Choroid plexus epithelial cell (primary cell): Measurements from ENCODE around the gene TM4SF1.
A peak's percentile ranks its signal among the peaks of the same experiment; 100 is the strongest.
"Not testable (repeated sequence)": the region's sequence is repeated elsewhere in the genome, so short reads cannot be mapped to it uniquely, and the experiment has no call there.

Source experiments
- DNase-seq: peaks from one replicate; pipeline ENCODE4 v3.0.0-alpha.2; 2010; ENCODE audit warnings: low read depth
- H3K4me3 ChIP-seq: 2 replicates; pipeline ENCODE4 v1.5.1; 2011; ENCODE audit warnings: low read depth, mild to moderate bottlenecking, control low read depth, low read length, moderate library complexity
- TF ChIP-seq, protein P1 (sequence below): conservative IDR thresholded peaks from 2 replicates; pipeline ENCODE4 v1.5.1; 2011; ENCODE audit warnings: low read depth, mild to moderate bottlenecking, control low read depth, inconsistent platforms, low read length, moderate library complexity

Gene TM4SF1

DNA sequence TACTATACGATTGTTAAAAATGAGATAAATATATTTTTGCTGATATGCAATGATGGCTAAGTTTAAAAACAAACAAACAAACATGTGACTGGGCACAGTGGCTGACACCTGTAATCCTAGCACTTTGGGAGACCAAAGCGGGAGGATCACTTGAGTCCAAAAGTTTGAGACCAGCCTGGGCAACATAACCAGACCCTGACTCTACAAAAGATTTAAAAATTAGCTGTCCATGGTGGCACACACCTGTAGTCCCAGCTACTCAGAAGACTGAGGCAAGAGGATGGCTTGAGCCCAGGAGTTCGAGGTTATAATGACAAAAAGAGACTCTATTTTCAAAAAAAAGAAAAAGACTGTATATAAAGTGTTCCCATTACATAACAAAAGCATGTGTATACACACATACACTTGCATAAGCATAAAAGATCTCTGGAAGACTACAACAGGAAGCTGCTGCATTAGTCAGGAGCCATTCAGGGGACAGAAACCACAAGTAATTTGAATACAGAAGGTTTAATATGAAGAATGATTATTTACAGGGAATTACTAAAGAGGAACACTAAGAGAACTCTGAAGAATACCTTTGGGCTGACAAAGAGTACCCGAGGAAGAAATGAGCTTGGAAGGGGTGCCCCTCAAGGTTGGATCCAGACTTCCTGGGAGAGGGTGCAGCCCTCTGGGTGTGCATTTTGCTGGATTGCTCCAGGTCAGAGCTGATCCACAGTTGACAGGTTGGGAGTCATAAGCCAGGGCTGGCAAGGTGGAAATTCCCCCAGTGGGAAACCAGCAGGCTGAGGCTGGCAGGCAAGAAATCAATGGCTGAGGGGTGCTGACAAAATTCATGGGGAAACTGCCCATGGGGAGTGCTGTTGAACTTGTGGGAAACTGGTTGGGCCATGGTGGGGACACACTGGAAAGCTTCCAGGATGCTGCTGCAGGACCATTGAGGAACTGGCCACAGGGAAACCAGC lies 34.8 kb downstream of the TM4SF1 start:
- no peak overlapping the region for H3K4me3 ChIP-seq
- TF ChIP-seq, protein P1, sequence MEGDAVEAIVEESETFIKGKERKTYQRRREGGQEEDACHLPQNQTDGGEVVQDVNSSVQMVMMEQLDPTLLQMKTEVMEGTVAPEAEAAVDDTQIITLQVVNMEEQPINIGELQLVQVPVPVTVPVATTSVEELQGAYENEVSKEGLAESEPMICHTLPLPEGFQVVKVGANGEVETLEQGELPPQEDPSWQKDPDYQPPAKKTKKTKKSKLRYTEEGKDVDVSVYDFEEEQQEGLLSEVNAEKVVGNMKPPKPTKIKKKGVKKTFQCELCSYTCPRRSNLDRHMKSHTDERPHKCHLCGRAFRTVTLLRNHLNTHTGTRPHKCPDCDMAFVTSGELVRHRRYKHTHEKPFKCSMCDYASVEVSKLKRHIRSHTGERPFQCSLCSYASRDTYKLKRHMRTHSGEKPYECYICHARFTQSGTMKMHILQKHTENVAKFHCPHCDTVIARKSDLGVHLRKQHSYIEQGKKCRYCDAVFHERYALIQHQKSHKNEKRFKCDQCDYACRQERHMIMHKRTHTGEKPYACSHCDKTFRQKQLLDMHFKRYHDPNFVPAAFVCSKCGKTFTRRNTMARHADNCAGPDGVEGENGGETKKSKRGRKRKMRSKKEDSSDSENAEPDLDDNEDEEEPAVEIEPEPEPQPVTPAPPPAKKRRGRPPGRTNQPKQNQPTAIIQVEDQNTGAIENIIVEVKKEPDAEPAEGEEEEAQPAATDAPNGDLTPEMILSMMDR: no peak
- peak; percentile 85 for DNase-seq

DNA sequence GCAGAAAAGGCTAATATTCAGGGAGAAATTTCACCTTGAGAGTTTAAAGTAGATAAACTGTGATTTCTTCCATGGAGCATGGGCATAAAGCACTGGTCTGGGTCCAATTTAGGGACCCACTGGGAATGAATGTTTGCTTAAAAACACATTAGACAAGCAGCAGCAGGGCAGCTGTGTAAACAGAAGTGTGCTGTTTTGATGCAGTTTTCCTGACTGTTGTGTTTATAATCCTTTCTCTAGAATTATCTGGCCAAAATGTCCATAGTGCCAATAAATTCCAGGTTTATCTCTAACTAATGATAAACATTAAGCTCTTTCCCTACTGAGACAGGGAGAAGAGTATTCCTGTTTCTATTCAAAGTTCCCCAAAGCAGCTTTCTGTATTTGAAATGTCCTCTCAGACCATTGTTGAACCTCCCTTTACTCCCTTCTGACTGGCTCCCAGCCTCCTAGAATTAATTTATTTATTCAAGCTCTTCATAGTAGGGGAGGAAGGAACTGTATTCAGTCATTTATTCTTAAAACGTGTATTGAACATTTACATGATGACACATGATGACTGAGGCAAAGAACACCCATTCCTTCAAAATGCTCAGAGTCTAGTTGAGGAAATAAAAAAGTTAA lies 37.0 kb downstream of the TM4SF1 start:
- H3K4me3 ChIP-seq: no peak overlapping the region
- TF ChIP-seq, protein P1: no peak
- DNase-seq: peak; percentile 23

GRCh38 chr3:149339931-149340309 lies 37.5 kb downstream of the TM4SF1 start:
- TF ChIP-seq, protein P1: no peak
- H3K4me3 ChIP-seq: no peak overlapping the region
- DNase-seq: peak; percentile 96

DNA sequence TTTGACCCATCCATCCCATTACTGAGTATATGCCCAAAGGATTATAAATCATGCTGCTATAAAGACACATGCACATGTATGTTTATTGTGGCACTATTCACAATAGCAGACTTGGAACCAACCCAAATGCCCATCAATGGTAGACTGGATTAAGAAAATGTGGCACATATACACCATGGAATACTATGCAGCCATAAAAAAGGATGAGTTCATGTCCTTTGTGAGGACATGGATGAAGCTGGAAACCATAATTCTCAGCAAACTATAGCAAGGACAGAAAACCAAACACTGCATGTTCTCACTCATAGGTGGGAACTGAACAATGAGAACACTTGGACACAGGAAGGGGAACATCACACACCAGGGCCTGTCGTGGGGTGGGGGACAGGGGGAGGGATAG lies 40.0 kb downstream of the TM4SF1 start:
- H3K4me3 ChIP-seq, DNase-seq: not testable (repeated sequence)

GRCh38 chr3:149336925-149337324 lies 40.5 kb downstream of the TM4SF1 start:
- no peak for DNase-seq
- TF ChIP-seq, protein P1: no peak
- H3K4me3 ChIP-seq: no peak overlapping the region

DNA sequence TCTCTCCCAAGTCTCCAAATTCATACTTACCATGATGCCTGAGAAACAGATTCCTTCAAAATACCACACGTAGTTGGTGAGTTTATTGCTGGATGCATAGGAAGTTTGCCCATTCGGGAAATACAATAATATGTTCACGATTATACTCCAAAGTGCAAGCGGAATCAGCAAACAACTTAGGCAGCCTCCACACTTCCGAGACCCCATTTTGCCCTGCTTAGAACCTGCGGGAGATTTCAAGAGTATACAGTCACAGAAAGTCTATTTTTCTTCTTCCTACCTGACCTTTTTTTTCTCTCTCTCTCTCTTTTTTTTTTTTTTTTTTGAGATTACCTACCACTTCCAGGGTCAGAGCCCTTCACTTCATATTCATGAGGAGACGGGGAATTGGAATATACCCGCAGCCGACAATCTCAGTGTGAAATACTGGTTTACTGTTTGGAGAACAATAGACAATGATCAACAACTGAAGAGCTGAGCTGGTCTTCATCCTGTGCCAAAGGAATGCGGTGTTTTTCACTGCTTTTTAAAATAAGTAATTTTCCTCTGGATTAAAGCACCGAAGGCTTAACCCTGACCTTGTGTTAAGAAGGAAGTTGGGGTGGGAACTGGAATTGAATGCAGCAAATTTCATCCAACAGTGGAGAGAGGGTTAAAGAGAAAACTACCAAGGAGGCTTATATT lies 44.1 kb downstream of the TM4SF1 start, which contains the start of gene TM4SF18:
TM4SF18 (minus strand) TSS at position 461 of the 684 bp plus-strand sequence; CDS start at position 207, 254 bp downstream.
- H3K4me3 ChIP-seq: no peak within 1 kb of the TSS
- TF ChIP-seq, protein P1: no peak
- DNase-seq: peak; percentile 24

DNA sequence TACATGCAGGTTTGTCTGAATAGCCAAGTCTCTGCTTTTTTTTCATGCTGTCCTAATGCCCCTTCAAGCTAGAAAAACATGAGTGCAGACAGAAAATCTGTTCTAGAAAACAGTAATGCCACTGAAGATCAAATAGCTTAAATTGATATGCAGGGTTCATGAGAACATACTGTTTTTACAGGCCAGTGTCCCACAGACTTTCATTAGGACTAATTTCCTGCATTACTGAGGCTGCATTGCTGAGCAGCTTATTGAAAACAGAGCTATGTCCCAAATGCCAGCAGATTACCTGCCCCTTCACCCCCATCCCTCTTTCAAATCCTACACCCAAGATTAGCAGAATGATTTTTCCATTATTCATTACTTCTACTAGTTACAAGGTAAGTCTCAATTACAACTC lies 44.7 kb downstream of the TM4SF1 start:
- TF ChIP-seq, protein P1: no peak
- DNase-seq: peak; percentile 30
- H3K4me3 ChIP-seq: no peak overlapping the region
